Heart left ventricle (tissue), 16 donors: ENCODE data around the gene NOL9. TPM values are rescaled to one million over a fixed set of nuclear protein-coding genes. Genes with fewer than 3 reads are reported as not detected.

Source experiments
- ATAC-seq, 4 donors: fragments of 200-7000 bp; cut with Tn5 transposase; one replicate each; pipeline ENCODE4 v1.9.1; 2020 to 2022; ENCODE audit warnings: moderate library complexity in 4 of 4, mild to moderate bottlenecking in 3 of 4, moderate number of reproducible peaks in 1 of 4
- DNase-seq, 5 donors: peaks; one replicate each; pipeline ENCODE4 v3.0.0-alpha.2; 2020
- H3K27ac ChIP-seq, 12 donors: fragments of 200-600 bp; sonication (generic) in 4 of 12; one replicate each; pipeline versions ENCODE4 v1.5.0 to v1.8.0; 2016 to 2022; ENCODE audit warnings: mild to moderate bottlenecking in 2 of 12
- H3K27me3 ChIP-seq, 9 donors: fragments of 200-600 bp; sonication (generic) in 2 of 9; one replicate each; pipeline versions ENCODE4 v1.5.1 to v1.8.0; 2016 to 2022; ENCODE audit warnings: mild to moderate bottlenecking in 3 of 9
- H3K36me3 ChIP-seq, 9 donors: fragments of 200-600 bp; sonication (generic) in 2 of 9; one replicate each; pipeline versions ENCODE4 v1.5.0 to v1.8.0; 2018 to 2022; ENCODE audit warnings: mild to moderate bottlenecking in 2 of 9
- H3K4me1 ChIP-seq, 12 donors: fragments of 200-600 bp; sonication (generic) in 4 of 12; one replicate each; pipeline versions ENCODE4 v1.5.0 to v1.8.0; 2016 to 2022; ENCODE audit warnings: mild to moderate bottlenecking in 3 of 12
- H3K4me3 ChIP-seq, 12 donors: fragments of 200-600 bp; sonication (generic) in 4 of 12; one replicate each; pipeline versions ENCODE4 v1.5.0 to v1.8.0; 2017 to 2022; ENCODE audit warnings: mild to moderate bottlenecking in 9 of 12, moderate library complexity in 4 of 12
- H3K9me3 ChIP-seq, 12 donors: fragments of 200-600 bp; sonication (generic) in 4 of 12; one replicate each; pipeline versions ENCODE4 v1.5.0 to v1.8.0; 2016 to 2022; ENCODE audit warnings: mild to moderate bottlenecking in 1 of 12
- CTCF ChIP-seq, 12 donors: fragments of 200-600 bp; sonication (generic) in 4 of 12; IDR thresholded peaks; one replicate each; pipeline versions ENCODE4 v1.5.0 to v1.8.0; 2018 to 2022; ENCODE audit warnings: antibody characterized with exemption in 12 of 12, mild to moderate bottlenecking in 5 of 12
- POLR2A ChIP-seq, 2 donors: fragments of 450-650 bp; IDR thresholded peaks; one replicate each; pipeline ENCODE4 v1.6.1; 2017; ENCODE audit warnings: antibody characterized with exemption in 2 of 2, mild to moderate bottlenecking in 2 of 2, moderate library complexity in 2 of 2
- WGBS, 4 donors: extraction: QIAGEN DNeasy Blood & Tissue Kit in 2 of 4; methylation state at CpG; one replicate each; pipeline versions ENCODE4 v1.1.5 to v1.1.7; 2013 to 2018; 5-methylcytosine and 5-hydroxymethylcytosine counted together
- intact Hi-C, 10 donors: fragments of 100-400 bp; cut with DNase I; formaldehyde crosslinking; loops; one replicate each; pipeline versions ENCODE4 v1.11.1 to v1.14.2; 2022
- polyA plus RNA-seq, 2 donors: library from polyadenylated mRNA; stranded (reverse); fragments of 200-250 nt; gene quantifications; one replicate each; pipeline ENCODE4 v1.2.3, GENCODE V29; 2013
- total RNA-seq, 9 donors: library from RNA; depleted of rRNA in 2 of 9; stranded (reverse); fragments of >200 nt in 2 of 9; fragmentation: NEBNext Ultra II Directional in 3 of 9; extraction: Animal tissue kit (Norgen Biotek cat#: 25700) in 3 of 9; gene quantifications; one replicate each; pipeline versions ENCODE4 v1.1.0 to v1.2.4, GENCODE V29; 2016 to 2023
- donor health status: ischemic (EF 13 %, LVEDD 7.1; RV severe dilation, severe dysfunction).
- donor health status: healthy with polysubstance abuse.
- donor health status: DM: no; HTN: yes; CAD: no.
- donor health status: DM: no; HTN: no; CAD: no.
- donor health status: ischemic (EF 25% LVEDD 6.9; RV normal size, moderate dysfunction).
- donor health status: ischemic (EF 25% LVEDD 5.7; RV mildly dilated, moderate dysfunction).
- donor health status: healthy.
- donor health status: DM: yes; HTN: yes; CAD: no.
- donor health status: ischemic (EF 35%, LVEDD 5.7; RV mildly dilated, moderate dysfunction).
- donor health status: nonischemic (EF 11% LVEDD 7.7; RV severe dilation, severe dysfunction).
- donor health status: DM: yes; HTN: yes; CAD: no.
- donor health status: PGD.
- donor health status: ischemic (EF 29% LVEDD 5.4; RV normal size, mild dysfunction).
- donor health status: nonischemic (EF 23%, LVEDD 6.1; RV moderate dilation, normal function).

Gene NOL9
- total and polyA plus RNA-seq, 11 donors: 5.7 to 20.6 (median 15.4) TPM

- no peak for ATAC-seq
- Histone ChIP-seq H3K27ac (peak overlapping the region in 9 of 12 donors; percentile 6 to 74 (median 65)), H3K36me3 (no peaks in the 10 kb centered on the region), H3K4me3 (no peak overlapping the region), H3K9me3 (no peaks in the 10 kb centered on the region), H3K4me1 (peaks cover 7 to 59% (median 46%) of the 10 kb centered on the region in 12 donors), H3K27me3 (peaks cover 0 to 13% (median 0%) of the 10 kb centered on the region in 9 donors)
- DNase-seq: peak in 1 of 5 donors; percentile 24
- TF ChIP-seq POLR2A (IDR thresholded peaks at IDR 0.05) (no peak), CTCF (IDR thresholded peaks at IDR 0.05) (no peak)
- WGBS, 4 donors: 74 to 77% (median 75%) methylated on average over 10 of the region's 10 CpGs
- intact Hi-C loops: no loop called here
These were observed 53.0 kb downstream of the NOL9 start for GRCh38 chr1:6501279-6501813.

GRCh38 chr1:6500544-6501278 lies 53.6 kb downstream of the NOL9 start:
- DNase-seq: peak in 1 of 5 donors; percentile 48
- no peak for ATAC-seq
- 74 to 85% (median 78%) methylated on average over 18 to 27 of the region's 27 CpGs for WGBS, 4 donors
- intact Hi-C loops: no loop called here
- no peaks in the 10 kb centered on the region for H3K36me3 ChIP-seq
- peak overlapping the region in 6 of 12 donors; percentile 38 to 74 (median 67) for H3K27ac ChIP-seq
- H3K9me3 ChIP-seq: no peaks in the 10 kb centered on the region
- H3K27me3 ChIP-seq: peaks cover 0 to 16% (median 0%) of the 10 kb centered on the region in 9 donors
- H3K4me1 ChIP-seq: peaks cover 7 to 66% (median 50%) of the 10 kb centered on the region in 12 donors
- H3K4me3 ChIP-seq: no peak overlapping the region
- TF ChIP-seq CTCF (IDR thresholded peaks at IDR 0.05) (no peak), POLR2A (IDR thresholded peaks at IDR 0.05) (no peak)

- intact Hi-C loops: loop anchor here in 2 of 10 donors (5.0 to 10.0 kb wide), 2 partner anchors 53 to 126 kb away; partner anchors contain the start of genes NOL9 (in 1 of the 2) and THAP3 (in 1 of the 2)
- no peaks in the 10 kb centered on the region for H3K36me3 ChIP-seq
- H3K9me3 ChIP-seq: no peaks in the 10 kb centered on the region
- TF ChIP-seq POLR2A (IDR thresholded peaks at IDR 0.05): no peak
- TF ChIP-seq CTCF (IDR thresholded peaks at IDR 0.05): no peak
- H3K27ac ChIP-seq: peak overlapping the region in 4 of 12 donors; percentile 11 to 87 (median 64)
- H3K27me3 ChIP-seq: peaks cover 0 to 16% (median 0%) of the 10 kb centered on the region in 9 donors
- WGBS, 4 donors: 64 to 90% (median 80%) methylated on average over 1 to 4 of the region's 4 CpGs
- DNase-seq: no peak
- H3K4me1 ChIP-seq: peaks cover 7 to 80% (median 52%) of the 10 kb centered on the region in 12 donors
- no peak for ATAC-seq
- H3K4me3 ChIP-seq: no peak overlapping the region
These were observed 55.0 kb downstream of the NOL9 start for GRCh38 chr1:6499296-6499695.

GRCh38 chr1:6498576-6499111 lies 55.7 kb downstream of the NOL9 start:
- no peak for TF ChIP-seq POLR2A (IDR thresholded peaks at IDR 0.05)
- no peak for TF ChIP-seq CTCF (IDR thresholded peaks at IDR 0.05)
- 61 to 66% (median 64%) methylated on average over 6 to 13 of the region's 13 CpGs for whole genome bisulfite sequencing, 4 donors
- no peak overlapping the region for H3K4me3 ChIP-seq
- no peaks in the 10 kb centered on the region for H3K36me3 ChIP-seq
- H3K9me3 ChIP-seq: no peaks in the 10 kb centered on the region
- peaks cover 7 to 80% (median 53%) of the 10 kb centered on the region in 12 donors for H3K4me1 ChIP-seq
- ATAC-seq (peak in 1 of 4 donors; percentile 12), DNase-seq (peak in 2 of 5 donors; percentile 28 to 53)
- peaks cover 0 to 16% (median 0%) of the 10 kb centered on the region in 9 donors for H3K27me3 ChIP-seq
- intact Hi-C loops: loop anchor here in 2 of 10 donors (5.0 to 10.0 kb wide), 2 partner anchors 54 to 126 kb away; partner anchors contain the start of genes NOL9 (in 1 of the 2) and THAP3 (in 1 of the 2)
- peak overlapping the region in 6 of 12 donors; percentile 10 to 87 (median 39) for H3K27ac ChIP-seq
